Activated CD8-positive, alpha-beta memory T cell treated with anti-CD3 and anti-CD28 coated beads, Interleukin-2, amount 50 U/mL, for 48 hours (primary cell): Measurements from ENCODE around the gene TMSB15A.
"Not testable (repeated sequence)": the region's sequence is repeated elsewhere in the genome, so short reads cannot be mapped to it uniquely, and the experiment has no call there.

Experiments
- DNase-seq: peaks from one replicate; pipeline ENCODE4 v3.0.0-alpha.2; 2020

TMSB15A gene

DNA sequence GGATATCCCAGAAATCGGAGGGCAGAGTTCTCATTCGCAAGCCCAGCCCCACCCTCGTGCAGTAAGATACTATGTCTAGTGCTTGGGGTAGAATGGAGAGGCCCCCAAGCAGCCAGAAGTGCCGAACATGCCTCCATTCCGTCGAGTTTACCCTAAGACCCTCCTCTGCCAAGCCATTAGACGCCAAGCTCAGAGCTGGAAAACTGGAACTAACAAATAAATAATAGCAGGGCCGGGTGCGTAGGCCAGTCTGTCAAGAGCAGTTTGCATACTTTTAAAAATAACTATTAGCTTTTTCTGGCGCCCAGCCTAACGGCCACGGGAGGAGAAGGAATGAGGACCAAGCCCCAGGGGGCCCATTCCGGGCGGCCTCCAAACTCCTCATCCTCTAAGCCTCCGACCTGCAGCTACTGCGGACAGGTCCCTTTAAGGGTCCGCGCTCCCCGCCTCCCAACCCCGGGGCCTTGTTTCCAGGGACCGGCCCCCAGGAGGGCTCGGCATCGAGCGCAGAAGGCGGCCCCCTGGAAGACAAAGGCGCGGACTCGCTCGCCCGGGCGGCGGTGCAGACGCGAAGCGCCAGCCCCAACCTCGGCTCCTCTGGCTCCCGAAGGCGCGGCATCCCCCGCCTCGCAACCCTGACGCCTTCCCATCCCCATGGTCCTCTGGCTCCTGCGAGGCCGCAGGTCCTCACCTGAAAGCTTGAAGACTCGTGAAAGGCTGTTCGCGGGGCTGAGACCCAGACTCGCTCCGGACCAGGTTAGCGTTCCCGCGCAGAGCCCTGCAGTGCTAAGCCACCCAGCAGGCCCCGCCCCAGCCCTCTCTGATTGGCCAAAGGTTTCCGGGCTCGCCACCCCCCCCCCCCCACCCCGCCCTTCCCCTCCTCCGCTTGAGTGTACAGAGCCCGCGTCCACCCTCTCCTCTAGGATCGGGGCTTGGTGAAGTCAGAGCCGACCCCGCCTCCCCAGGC, at the start of gene TMSB15A:
TMSB15A (minus strand) TSS at position 765 of the 967 bp plus-strand sequence.
- peak; percentile 71 for DNase-seq

DNA sequence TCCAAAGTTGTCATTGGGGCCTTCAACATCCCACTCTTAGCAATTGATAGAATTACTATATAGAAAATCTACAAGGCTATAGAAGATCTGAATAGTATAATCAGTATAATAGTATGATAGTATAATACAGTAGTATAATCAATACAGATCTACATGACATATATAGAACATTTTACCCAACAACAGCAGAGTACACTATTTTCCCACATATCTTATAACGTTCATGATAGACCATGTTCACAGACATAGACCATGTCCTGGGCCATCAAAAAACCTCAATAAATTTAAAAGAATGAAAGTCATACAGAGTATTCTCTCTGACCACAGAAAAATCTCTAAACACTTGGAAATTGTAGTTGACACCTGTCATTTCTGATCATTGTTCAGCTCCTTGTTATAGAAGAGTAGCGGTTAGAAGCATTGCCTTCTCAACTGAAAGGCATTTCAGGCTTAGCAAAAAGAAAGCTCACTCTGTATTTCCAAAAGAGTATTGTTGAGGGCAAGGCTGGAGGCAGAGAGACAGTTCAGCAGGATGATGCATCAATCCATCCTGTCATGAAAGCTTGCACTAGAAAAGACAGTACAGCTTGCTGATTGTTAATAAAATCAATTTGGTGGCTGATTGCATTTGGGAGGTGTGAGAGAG, 44.0 kb upstream of the TMSB15A start:
- DNase-seq: no peak

DNA sequence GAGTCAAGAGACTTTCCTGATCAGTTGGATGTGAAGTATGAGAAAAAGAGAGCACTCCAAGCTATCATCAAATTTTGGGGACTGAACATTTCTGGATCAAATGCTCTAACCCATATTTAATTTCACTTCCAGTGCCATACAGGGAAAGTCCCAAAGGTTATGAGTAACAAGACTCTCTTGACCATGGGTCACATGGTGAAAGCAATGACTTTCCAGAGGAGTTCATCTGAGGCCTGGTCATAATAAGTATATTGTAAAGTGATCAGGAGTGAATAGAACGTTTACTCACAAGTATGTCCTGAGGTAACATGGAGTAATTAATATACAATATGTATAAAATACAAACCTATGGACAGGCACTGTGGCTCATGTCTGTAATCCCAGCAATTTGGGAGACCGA, 42.1 kb upstream of the TMSB15A start:
- no peak for DNase-seq

DNA sequence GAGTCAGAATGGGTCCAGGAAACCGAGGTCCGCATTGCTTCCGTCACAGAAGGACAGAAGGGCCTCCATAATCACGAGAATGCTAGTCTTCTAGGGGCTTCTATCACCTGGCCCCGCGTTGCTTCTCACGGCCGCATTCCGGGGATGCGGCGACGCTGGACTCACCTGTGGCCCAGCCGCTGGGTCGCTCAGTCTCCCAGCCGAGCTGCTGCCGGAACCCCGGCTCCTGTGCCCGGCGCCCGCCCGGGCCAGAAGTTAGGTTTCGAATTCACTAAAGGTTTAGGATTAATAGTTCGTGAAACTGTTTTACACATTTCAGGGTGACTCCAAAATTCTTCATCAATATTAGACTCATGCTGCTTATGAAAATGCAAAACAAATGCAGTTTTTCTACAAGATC, 31.7 kb upstream of the TMSB15A start:
- no peak for DNase-seq

DNA sequence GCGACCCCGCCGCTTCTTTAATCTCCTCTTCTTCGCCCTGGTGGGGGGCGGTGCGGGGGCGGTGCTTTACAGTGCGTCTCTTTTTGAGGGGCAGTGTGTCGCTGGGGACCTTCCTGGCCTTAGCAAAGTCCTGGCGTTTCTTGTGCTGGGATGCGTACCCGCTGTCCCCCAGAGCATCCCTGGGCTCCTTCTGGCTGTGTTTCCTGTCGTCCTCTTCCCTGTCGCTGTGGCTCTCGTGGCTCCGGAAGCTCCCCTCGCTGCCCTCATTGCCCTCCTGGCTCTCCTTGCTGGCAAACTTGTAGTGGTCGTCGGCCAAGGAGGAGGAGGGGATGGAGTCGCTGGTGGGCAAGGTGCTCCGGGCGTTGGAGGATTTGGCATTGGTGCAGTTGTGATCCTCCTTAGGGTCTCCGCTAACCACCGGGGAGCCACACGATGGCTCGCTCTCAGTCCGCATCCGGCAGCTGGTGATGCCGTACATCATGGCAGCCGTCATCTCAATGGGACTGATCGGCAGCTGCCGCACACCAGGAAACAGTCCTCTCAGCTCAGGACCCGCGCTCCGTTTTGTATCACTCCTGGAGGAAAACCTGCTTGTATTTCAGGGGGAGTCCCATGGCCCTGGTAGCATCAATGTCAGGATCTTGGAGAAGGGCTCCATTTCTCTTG, 30.4 kb upstream of the TMSB15A start:
- no peak for DNase-seq

DNA sequence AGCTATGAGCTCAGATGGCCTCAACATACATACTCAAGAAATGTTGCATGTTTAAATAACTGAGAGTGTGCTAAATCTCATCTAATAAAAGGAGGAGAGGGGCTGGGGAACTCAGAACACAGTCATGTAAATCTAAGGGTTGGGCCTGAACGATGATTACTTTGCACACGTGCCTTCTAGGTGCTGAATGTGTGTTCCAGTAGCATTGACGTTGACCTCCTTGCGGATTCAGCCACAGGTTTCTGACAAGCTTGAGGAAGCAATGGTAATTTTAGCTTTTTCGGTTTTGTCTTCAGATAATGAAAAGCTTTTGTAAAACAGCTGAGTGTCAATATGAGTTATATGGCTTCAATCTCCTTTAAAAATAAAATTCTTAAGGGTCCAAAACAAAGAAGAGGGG, 29.6 kb upstream of the TMSB15A start:
- DNase-seq: not testable (repeated sequence)

DNA sequence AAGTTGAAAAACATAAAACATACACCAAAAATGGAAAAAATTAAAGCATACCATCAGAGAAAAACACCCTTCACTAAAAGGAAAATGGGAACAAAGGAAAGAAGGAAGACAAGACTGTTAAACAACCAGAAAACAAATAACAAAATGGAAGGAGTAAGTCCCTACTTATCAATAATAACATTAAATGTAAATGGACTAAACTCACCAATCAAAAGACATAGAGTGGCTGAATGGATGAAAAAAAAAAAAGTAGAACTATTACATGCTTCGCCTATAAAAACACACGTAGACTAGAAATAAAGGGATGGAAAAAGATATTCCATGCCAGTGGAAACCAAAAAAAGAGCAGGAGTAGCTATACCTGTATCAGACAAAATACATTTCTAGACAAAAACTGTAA, 19.4 kb upstream of the TMSB15A start:
- no peak for DNase-seq

DNA sequence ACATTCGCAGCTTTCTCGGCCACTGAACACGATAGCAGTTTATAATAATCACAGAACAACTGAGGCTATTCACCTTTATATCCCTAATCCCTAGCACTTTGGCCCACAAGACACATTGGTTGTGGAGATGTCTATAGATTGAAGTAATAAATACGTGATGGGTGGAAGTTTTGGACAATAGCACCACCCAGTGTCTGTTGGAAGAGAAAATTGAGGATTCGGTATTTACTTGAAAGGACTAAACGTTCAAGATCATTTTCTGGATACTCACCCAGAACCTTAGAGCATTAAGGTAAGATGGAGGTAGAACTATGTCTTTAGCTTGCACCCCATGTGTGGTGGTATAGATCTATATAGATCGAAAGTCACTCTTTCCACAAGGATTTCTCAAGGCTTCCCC, 787 bp upstream of the TMSB15A start:
- no peak for DNase-seq

DNA sequence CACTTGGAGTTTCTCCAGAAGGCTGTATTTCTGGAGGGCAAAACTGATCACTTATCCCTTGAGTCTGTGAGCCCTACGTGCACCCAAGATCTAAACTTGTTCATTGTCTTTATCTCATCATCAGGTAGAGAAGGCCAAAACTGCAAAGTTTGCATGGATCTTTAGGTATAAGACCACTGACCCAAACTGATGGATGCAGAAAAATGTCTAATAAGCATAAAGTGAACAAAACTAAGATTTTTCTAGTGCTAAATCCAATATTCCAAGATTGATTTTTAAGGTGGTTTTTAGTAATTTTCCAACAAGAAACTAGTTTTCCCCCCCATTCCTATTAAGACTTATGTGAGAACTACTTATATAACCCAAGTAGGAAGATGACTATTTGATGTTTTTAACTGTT, 2.0 kb downstream of the TMSB15A start:
- DNase-seq: no peak

DNA sequence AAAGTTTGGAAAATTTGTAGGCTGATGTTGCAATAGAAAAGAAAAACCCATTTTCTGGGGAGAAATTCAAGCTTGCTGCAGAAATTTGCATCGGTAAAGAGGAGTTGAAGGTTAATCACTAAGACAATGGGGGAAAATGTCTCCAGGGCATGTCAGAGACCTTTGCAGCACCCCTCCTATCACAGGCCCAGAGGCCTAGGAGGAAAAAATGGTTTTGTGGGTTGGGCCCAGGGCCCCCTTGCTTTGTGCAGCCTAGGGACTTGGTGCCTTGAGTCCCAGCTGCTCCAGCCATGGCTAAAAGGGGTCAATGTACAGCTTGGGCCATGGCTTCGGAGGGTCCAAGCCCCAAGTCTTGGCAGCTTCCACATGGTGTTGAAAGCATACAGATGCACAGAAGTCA, 17.8 kb downstream of the TMSB15A start:
- DNase-seq: no peak

DNA sequence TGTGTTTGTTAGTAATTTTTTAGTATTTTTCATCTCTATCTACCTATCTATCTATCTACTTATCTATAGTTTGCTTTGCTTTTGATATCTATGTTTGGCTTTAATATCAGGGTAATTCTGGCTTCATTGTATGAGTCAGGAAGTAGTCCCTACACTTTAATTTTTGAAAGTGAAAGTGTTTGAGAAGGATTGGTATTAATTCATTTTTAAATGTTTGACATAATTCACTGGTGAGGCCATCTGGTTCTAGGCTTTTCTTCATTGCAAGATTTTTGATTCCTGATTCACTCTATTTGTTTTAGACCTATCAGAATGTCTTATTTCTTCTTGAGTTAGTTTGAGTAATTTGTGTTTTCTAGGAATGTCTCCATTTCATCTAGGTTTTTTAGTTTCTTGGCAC, 24.8 kb downstream of the TMSB15A start:
- no peak for DNase-seq

DNA sequence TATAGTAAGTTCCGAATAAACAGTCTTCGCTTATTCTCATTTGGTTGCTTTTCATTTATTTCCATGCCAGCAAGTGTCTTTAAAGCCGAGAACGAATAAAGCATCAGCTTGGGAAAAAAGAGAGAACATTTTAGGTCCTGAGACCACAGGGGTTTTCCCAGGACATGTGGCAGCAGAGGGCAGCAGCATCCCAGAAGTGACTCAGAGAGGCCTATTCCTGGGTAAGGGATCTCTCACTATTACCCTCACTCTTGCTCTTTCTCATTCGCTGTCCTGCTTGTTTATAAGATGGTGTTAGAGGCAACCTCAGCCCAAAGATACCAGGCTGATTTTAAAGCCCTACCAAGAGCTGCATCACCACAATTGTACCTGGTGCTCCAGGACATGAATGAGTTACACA, 37.8 kb downstream of the TMSB15A start:
- not testable (repeated sequence) for DNase-seq

DNA sequence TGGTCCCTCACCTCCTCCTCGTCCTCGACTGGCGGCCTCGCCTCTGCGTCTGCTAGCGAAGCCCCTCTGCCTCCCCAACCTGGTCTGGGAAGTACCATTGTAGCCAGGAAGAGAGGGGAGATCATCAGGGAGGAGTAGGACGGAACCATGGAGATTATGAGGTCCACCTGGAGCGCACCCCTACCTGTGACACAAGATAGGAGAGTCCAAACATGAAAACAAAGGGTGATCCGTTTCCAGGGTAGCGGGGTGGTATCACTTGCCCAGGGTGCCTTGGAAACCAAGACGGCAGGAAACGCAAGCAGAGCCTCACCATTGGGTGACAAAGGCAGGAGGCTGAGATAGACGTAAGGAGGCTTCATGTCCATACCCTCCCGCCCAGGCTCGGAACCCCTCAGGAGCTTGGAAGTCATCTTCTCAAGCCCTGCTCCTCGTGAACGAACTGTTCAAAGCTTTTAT, 44.7 kb downstream of the TMSB15A start, which contains the start of gene TCP11X2:
TCP11X2 (minus strand) TSS at position 51 of the 459 bp plus-strand sequence.
- DNase-seq: not testable (repeated sequence)

DNA sequence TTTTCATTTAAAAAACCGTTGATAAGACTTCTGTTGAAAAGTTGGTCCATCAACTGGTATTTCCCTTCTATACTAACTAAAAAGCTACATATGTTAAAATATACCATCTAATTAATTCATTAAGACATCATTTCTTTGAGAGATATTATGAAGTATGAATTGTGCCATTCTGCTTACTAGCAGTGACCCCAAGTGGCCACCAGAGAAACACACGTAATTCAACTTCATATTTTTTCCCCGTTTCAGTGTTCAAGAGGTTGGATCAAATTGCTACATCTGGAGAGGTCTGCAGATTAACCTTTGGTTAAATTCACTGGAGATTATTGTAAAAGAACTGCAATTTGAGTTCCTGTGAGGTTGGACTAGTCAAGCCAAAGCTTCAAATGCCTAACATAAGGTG, 46.3 kb downstream of the TMSB15A start:
- DNase-seq: not testable (repeated sequence)
